WI38 (cell line): Measurements from ENCODE around the gene TPO.
A peak's percentile ranks its signal among the peaks of the same experiment; 100 is the strongest.

Source experiments
- H3K4me3 ChIP-seq: 2 replicates; pipeline ENCODE4 v1.5.1; 2011; ENCODE audit warnings: low read depth, mild to moderate bottlenecking, control low read depth, low read length
- TF ChIP-seq, protein P1 (sequence below): IDR thresholded peaks from 2 replicates; pipeline ENCODE4 v1.5.1; 2012; ENCODE audit warnings: low read depth, mild to moderate bottlenecking, control low read depth, low read length

TPO gene

DNA sequence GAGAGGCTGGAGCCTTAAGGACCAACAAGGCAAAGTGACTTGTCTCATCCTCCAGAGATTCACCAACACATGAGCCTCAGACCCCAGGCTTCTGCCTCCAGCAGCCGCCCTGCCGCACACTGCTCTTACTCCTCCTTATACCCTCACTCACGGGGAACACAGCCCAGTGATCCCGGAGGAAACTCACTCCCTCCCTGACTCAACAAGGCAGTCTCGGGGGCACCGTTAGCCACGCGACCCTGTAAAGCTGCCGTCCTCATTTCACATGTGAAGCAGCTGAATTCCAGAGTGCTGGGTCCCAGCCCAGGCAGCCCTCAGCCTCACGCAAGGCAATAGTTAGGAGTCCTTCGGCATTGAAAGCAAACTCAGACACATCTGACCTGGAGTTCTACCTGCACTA, 129.7 kb downstream of the TPO start:
- TF ChIP-seq, protein P1, sequence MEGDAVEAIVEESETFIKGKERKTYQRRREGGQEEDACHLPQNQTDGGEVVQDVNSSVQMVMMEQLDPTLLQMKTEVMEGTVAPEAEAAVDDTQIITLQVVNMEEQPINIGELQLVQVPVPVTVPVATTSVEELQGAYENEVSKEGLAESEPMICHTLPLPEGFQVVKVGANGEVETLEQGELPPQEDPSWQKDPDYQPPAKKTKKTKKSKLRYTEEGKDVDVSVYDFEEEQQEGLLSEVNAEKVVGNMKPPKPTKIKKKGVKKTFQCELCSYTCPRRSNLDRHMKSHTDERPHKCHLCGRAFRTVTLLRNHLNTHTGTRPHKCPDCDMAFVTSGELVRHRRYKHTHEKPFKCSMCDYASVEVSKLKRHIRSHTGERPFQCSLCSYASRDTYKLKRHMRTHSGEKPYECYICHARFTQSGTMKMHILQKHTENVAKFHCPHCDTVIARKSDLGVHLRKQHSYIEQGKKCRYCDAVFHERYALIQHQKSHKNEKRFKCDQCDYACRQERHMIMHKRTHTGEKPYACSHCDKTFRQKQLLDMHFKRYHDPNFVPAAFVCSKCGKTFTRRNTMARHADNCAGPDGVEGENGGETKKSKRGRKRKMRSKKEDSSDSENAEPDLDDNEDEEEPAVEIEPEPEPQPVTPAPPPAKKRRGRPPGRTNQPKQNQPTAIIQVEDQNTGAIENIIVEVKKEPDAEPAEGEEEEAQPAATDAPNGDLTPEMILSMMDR, result no peak
- H3K4me3 ChIP-seq, result no peak overlapping the region

DNA sequence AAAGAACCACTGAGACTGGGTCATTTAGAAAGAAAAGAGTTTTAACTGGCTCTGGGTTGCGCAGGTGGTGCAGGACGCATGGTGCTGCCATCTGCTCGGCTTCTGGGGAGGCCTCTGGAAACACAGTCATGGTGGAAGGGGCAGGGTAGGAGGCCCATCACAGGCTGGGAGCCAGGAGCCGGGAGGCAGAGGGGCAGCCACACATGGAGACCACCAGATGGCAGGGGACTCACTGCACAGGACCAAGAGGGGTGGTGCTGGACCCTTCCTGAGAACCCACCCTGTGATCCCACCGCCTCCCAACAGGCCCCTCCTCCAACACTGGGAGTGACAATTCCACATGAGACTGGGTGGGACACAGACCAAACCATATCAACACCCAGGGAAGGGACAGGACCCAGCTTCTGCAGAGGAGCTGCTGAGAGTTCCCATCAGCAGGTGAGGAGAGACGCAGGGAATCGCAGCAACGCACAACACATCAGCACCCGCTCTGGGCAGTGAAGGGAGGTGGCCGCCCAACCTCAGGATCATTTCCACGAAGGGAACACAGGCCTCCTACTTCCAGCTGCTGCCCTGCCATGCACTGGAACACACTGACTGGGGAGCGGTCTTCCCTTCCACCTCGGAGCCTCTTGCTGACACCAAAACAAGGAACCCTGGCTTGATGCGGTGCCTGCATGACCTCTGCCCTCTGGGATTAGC, 130.7 kb downstream of the TPO start:
- H3K4me3 ChIP-seq, result no peak overlapping the region
- TF ChIP-seq, protein P1, result no peak

DNA sequence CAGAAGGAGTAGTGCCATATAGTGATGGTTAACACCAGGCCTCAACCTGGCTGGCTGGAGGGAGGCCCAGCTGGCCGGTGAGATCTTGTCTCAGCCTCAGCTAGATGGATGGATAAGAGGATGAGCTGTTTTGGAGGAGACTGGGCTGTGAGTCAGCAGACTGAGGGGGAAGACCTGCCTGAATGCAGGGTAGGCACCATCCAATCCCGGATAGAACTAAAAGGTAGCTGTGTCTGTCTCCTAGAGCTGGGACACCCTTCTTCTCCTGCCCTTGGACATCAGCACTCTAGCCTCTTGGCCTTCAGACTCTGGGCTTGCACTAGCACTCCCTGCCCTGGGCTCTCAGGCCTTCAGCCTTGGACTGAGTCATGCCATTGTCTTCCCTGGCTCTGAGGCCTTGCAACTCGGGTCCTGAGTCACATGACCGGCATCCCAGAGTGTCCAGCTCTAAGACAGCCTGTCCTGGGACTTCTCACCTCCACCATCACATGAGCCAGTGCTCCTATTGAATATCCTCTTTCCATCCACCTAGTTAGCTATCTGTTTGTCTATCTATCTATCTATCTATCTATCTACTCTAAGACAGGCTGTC, 131.3 kb downstream of the TPO start:
- H3K4me3 ChIP-seq, result no peak overlapping the region
- TF ChIP-seq, protein P1, result no peak

DNA sequence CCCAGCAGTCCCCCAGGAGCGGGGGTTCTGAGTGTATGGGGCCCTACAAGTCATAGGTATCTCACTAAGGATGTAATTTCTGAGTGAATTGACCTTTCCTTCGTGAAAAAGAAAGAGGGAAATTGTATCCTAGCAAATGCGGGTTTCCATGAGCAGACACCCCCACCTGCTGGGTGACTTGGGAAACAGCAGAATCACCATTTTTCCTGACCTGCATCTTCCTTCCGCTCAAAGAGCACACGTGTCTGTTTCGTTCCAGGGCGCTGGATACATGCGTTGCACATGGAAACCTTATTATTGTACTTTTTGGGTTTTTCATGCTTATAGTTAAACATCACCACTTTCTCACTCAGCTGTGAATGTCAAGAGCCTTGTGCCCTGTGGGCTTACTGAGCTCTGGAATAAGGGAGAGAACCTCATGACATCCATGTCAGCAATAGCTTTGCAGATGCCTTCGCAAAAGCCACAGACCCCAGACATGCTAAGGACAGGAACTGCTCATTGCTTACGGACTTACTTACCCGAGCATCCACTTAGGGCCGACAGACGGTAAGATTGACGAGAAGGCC, 132.8 kb downstream of the TPO start:
- TF ChIP-seq, protein P1, result peak; percentile 74
- no peak overlapping the region for H3K4me3 ChIP-seq

DNA sequence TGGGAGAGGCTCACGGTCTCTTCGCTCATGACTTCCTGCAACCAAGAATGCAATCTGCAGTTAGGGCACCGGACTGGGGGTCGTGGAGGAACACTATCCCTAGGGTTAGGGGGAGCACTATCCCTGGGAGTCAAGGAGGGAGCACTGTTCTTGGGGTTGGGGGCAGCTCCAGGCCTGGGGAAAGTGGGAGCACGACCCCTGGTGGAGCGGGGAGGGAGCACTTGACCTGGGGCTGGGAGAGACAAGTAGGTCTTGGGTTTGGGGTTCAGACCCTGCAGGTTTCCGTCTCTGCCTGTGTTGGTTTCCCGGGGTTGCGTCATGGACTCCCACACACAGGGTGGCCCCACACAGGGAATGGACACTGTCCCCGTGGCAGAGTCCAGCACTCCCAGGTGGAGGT, 133.6 kb downstream of the TPO start:
- TF ChIP-seq, protein P1, result no peak
- H3K4me3 ChIP-seq, result no peak overlapping the region

DNA sequence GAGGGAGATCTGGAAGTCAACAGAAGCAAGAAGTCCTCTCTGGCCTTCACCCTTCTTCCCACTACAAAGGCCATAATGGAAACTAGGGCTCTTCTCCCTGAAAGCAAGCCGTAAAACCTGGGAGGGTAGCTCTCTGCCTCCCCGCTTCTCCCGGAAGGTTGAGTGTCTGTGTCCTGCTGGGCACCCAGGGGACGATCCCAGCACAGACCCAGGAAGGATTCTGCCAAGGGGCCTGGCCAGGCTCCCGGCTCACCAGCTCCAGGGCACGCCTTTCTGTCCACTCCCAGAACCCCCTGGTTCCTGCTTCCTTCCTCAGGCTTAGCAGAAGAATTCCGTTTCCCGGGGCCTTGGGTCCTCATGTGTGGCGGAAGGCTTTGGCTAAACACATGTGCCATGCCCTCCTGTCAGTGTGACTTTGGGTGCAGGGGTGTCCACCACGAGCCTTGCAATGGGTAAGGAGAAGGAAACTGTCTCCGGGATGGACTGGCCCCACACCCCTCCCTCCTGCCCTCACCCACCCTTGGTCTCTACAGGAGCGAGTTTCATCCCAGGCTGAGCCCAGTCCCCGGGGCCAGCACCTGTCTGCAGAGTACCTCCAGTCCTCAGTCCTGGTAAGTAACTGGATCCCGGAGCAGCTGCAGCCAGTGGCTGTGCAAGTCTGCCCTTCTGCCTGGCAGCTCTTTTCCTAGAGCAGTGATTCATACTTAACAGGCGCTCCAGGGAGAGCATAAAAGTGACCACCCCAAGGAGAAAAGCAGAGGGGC, 135.8 kb downstream of the TPO start:
- TF ChIP-seq, protein P1, result no peak
- no peak overlapping the region for H3K4me3 ChIP-seq
